ENCODE data around the gene BICC1. TPM values are rescaled to one million over a fixed set of nuclear protein-coding genes. Genes with fewer than 3 reads are reported as not detected.

The BICC1 gene, protein sequence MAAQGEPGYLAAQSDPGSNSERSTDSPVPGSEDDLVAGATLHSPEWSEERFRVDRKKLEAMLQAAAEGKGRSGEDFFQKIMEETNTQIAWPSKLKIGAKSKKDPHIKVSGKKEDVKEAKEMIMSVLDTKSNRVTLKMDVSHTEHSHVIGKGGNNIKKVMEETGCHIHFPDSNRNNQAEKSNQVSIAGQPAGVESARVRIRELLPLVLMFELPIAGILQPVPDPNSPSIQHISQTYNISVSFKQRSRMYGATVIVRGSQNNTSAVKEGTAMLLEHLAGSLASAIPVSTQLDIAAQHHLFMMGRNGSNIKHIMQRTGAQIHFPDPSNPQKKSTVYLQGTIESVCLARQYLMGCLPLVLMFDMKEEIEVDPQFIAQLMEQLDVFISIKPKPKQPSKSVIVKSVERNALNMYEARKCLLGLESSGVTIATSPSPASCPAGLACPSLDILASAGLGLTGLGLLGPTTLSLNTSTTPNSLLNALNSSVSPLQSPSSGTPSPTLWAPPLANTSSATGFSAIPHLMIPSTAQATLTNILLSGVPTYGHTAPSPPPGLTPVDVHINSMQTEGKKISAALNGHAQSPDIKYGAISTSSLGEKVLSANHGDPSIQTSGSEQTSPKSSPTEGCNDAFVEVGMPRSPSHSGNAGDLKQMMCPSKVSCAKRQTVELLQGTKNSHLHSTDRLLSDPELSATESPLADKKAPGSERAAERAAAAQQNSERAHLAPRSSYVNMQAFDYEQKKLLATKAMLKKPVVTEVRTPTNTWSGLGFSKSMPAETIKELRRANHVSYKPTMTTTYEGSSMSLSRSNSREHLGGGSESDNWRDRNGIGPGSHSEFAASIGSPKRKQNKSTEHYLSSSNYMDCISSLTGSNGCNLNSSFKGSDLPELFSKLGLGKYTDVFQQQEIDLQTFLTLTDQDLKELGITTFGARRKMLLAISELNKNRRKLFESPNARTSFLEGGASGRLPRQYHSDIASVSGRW
- polyA plus RNA-seq (ENCODE audit: insufficient read length in 4 of 4) = 10 to 100 TPM; 72.5 to 84.9 (median 79.7) TPM

DNA sequence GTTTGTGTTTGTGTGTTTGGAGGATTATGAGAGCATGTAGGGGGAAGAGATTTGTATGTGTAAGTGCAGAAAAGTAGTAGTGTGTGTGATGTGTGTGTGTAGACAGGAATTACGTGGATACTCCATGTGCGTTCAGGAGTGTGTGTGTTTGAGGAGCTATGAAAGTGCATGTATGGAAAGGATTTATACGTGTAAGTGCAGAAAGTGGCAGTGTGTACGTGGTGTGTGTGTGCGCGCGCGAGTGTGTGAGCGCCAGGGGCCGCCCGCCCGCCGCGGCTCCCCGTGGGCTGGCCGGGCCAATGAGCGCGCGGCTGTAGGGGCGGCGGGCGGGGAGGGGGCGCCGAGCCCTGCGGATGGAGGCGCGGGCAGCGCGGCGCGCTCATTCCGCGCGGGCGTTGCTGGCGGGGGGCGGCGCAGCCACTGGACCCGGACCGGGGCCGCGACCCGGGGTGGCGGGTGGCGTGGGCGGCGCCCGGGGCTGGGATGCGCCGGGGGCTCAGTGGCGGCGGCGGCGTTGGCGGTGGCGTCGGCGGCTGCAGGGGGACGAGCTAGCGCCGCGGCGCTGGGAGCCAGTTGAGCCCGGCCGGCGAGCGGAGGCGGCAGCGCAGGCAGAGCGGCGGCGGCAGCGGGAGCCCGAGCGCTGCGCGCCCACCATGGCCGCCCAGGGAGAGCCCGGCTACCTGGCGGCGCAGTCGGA lies at the start of gene BICC1:
BICC1 (plus strand) TSS at position 382 of the 697 bp plus-strand sequence; CDS start at position 654, 272 bp downstream.
- DNase-seq (ENCODE audit: low read depth in 4 of 4, low spot score in 2 of 4) = peak in 3 of 4 donors; percentile 55 to 80 (median 62)

DNA sequence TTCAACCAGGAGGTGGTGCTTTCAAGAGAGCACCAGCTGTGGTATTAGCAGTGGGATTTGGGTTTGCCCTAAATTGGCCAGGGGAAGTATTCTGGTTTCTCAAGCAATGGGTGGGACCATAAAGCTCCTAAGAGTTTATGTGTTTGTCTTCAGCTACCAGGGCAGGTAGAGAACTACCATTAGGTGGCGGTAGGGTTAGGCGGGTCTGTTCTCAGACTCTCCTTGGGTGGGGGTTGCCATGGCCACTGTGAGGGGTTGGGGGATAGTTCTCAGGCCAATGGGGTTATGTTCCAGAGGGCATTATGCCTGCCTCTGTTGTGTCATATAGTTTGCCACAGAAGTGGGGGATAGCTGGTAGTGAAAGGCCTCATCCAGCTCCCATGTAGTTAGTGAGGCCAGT lies 47.7 kb upstream of the BICC1 start:
- no peak for DNase-seq (ENCODE audit: low read depth in 4 of 4, low spot score in 2 of 4)

DNA sequence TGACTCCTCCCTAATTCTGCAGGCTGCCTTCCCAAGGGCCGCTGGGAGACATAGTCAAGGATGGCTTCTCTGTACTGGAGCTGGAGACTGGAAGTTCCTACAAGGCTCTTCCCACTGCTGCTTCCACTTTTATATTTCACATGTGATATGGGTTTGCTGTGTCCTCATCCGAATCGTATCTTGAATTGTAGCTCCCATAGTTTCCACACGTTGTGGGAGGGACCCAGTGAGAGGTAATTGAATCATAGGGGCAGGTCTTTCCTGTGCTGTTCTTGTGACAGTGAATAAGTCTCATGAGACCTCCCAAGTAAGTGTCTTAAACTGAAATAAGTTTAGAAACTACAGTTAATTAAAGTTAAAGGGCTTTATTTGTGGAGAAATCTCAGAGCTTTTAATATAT lies 47.0 kb upstream of the BICC1 start:
- no peak for DNase-seq (ENCODE audit: low read depth in 4 of 4, low spot score in 2 of 4)

DNA sequence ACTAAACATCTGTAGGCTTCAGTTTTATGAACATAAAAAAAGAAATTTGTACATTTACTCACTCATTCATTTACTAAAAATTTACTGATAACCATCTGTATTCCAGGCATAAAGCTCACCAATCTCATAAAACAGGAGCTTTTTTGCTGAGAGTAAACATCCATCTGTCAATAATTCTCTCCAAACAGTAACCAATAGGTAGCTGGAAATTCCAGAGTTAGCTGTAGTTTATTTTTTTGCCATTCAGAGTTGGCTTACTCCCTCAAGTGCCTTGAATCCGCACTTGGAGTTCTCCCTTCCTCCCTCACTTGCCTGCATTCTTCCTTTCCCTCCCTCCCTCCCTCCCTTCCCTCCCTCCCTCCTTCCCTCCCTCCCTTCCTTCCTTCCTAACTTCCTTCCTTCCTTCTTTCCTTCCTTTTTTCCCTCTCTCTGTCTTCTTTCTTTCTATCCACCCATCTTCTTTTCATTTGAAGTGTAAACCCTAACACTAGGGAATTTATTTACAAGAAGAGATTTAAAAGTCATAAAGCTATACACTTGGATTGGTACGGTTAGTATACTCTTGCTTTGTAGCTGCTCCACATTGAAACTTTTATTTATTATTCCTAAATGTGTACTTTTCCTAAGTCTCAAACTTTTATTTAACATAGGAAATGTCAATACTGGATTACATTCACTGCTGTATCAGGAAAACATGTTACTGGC lies 44.6 kb upstream of the BICC1 start:
- DNase-seq (ENCODE audit: low read depth in 4 of 4, low spot score in 2 of 4) = no peak

DNA sequence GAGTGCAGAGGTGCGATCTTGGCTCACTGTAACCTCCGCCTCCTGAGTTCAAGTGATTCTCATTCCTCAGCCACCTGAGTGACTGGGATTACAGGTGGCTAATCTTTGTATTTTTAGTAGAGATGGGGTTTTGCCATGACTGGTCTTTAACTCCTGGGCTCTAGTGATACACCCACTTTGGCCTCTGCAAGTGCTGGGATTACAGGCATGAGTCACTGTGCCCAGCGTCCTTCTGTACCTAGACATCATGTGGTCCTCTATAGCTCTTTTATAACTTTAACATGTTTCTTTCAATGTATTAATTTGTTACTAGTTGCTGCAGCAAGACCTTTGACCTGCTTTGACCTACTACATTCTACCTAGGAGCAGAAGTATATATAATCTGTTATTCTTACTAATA lies 38.7 kb upstream of the BICC1 start:
- DNase-seq (ENCODE audit: low read depth in 4 of 4, low spot score in 2 of 4) = no peak

DNA sequence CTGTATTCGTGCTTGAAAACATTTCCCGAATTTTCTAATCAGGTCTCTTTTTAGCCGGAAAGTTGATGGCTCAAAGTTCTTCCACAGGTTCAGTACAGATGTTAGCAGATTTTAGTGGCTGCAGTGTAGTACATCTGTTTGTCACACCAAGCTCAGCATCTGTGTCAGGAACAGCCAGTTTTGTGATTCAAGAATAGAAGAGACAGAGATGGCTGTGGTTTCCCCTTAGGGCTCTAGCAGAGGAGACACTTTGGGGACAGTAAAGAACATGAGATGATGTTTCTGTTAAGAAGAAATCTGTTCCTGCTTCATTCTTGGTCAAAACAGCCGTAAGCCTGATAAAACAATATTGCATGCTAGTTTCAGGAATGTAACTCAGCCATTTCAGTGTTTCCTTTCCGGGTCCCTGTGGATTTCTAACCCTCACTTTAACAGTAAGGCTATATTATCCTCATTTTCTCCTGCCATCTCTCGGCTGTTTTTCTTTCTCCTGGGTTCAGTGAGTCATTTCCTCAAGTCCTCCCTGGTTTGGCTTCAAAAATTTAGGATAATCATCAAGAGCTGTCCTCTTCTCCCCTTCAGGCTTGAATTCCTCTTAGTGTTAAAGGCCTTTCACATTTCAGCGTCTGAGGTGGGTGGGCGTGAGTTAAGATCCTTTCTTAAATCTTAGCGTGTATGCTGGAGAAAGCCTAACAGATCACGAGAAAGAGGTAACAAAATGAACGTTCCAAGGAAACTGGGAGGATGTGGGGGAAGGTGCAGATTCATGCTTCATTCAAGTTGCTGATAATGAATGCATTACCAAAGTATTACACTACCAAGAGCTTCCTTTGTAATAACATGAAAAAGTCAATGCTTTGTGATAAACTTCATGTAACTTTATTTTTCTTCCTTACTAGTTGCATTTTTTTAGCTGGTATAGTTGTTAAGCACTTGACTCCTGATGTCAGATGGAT lies 37.1 kb upstream of the BICC1 start:
- DNase-seq (ENCODE audit: low read depth in 4 of 4, low spot score in 2 of 4) = peak in 1 of 4 donors; percentile 6

DNA sequence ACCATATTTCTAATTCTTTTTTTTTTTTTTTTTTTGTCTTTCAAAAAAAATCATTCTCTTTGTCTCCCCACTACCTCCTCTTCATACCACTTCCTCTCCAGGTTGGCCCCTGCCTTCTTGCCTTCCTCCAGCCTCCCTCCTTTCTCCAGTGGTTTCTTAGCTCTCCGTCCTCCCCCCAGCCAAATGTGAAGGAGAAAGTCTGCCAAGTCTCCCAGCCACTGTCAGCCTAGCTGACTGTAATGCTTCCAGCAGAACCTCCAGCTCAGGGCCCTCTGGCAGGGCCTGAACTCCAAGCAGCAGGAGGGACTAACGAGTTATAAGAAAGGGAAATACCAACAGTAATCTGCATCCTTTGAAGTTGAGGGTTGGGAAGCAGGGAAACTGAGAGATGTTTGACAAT lies 35.5 kb upstream of the BICC1 start:
- DNase-seq (ENCODE audit: low read depth in 4 of 4, low spot score in 2 of 4) = no peak

DNA sequence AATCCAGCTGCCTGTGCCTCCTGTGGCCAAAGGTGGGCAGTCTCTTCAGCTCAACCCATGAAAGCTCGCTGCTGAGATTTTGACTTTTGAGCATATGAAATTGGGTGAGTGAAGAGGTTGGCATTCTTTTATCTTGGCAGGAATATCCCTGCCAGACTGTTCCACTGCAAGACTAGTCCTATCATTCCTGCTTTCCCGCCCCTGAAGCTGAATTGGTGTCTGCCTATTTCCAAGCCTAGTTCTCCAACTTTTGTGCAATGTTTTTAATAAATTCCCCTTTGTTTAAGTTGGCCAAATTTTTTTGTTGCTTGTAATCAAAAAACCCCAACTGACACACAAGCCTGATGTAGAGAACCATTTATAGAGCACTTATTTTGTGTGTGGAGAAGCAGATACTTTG lies 34.8 kb upstream of the BICC1 start:
- no peak for DNase-seq (ENCODE audit: low read depth in 4 of 4, low spot score in 2 of 4)

DNA sequence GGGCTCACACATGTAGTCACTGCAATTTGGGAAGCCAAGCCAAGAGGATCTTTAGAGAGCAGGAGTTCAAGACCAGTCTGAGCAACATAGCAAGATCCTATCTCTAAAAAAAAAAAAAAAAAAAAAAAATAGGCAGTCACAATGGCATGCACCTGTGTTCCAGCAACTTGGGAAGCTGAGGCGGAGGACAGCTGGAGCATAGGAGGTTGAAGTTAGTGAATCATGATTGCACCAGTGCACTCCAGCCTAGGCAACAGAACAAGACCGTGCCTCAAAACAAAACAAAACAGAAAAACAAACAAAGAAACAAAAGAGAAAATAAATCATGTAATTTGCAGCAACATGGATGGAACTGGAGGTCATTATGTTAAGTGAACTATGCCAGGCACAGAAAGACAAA lies 33.6 kb upstream of the BICC1 start:
- DNase-seq (ENCODE audit: low read depth in 4 of 4, low spot score in 2 of 4) = no peak

DNA sequence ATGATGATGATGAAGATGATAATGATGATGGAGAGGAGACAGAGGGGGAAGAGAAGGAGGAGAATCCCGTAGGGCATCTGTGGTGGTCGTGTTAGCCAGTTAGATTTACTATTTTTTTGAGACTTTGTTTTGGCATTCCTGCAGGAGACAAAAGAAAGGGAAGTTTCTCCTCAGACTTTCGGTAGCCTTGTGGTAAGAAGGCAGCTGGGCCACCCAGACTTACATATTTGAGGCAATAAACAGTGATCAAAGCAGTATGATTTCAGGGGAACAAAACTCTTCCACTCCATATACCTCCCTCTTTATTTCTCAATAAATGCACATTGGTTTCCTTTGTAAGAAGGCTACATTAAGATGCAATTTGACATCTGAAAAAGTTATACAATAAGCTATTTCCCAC lies 32.4 kb upstream of the BICC1 start:
- DNase-seq (ENCODE audit: low read depth in 4 of 4, low spot score in 2 of 4) = no peak

DNA sequence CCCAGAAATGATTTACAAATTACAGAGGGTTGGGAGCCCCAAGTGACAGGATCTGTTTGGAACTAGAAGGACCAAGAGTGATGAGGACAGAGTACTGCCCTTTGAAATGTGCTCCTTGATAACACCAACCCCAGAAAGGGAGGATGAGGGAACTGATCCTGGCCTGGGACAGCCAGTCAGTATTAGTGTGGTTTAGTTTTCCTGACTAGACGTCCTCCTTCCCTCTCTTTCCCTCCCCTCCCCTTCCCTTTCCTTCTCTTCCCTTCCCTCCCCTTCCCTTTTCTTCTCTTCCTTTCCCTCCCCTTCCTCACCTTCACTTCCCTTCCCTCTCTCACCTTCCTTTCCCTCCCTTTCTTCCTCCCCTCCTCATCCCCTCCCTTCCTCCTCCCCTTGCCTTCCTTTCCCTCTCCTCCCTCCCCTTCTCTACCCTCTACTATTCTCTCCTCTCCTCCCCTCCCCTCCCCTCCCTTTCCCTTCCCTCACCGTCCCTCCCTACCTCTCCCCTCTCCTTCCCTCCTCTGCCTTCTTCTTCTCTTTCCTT lies 31.0 kb upstream of the BICC1 start:
- no peak for DNase-seq (ENCODE audit: low read depth in 4 of 4, low spot score in 2 of 4)

DNA sequence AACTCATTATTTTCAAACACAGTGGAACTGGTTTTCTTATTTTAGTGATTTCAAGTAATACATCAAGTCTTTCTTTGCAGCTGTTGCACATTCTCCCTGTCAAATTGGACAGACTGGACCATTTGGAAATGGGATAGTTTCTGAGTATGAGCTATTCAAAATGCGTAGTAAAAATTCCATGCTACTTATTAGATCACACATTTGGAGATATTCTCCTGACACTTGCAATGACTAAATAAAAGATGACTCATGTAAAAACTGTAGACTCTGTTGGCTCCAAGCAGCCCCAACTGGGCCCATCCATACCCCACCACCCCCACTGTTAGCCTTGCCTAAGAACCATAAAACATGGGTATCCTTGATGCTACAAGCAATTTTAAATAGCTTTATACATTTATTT lies 25.9 kb upstream of the BICC1 start:
- DNase-seq (ENCODE audit: low read depth in 4 of 4, low spot score in 2 of 4) = no peak

DNA sequence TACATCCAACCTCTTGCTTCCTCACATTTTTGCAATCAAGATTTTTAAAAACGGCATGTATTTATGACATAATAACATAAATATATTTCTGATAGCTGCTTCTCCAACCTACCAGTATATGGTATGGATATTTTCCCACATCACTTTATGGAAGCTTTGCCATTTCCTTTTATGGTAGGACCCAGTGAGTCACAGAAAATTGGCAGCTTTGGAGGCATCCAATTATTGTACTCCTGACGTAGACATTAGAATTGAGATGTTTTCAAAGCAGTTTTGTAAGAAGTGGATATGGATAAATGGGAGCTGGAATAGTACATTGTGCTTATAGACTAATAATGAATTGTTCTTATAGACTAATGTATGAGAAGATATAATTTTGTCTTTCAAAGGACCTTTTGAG lies 23.8 kb upstream of the BICC1 start:
- DNase-seq (ENCODE audit: low read depth in 4 of 4, low spot score in 2 of 4) = no peak

DNA sequence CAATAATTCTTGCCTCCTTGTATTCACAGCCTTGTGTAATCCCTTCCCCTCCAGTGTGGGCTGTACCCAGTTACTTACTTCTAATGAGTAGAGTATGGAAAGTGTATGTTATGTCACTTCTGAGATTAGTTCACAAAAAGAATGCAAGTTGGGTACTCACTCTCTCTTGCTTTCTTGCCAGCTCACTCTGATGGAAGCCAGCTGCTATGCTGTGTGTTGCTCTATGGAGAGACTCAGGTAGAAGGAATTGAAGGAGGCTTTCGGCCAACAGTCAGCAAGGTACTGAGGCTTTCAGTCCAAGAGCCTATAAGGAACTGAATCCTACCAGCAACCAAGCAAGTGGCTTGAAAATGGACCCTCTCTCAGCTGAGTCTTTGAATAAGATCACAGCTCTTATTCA lies 9.7 kb upstream of the BICC1 start:
- no peak for DNase-seq (ENCODE audit: low read depth in 4 of 4, low spot score in 2 of 4)

DNA sequence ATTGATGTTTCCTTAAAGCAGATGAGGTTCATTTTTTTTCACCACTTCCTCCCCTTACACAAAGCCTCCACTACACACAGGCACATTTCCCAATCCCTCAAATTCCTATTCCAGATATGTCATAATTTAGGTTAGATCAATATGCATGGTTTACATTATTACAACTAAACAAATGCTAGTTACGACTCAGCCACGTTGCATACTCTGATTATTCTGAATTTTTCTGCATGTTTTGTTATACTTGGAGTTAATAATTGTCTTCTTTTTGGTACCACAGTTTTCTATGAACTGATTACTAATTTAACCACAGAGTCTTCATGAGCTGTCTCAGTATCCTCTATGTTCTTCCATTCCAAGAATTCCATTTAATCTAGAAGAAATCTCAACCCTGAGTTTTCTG lies 4.4 kb upstream of the BICC1 start:
- no peak for DNase-seq (ENCODE audit: low read depth in 4 of 4, low spot score in 2 of 4)

DNA sequence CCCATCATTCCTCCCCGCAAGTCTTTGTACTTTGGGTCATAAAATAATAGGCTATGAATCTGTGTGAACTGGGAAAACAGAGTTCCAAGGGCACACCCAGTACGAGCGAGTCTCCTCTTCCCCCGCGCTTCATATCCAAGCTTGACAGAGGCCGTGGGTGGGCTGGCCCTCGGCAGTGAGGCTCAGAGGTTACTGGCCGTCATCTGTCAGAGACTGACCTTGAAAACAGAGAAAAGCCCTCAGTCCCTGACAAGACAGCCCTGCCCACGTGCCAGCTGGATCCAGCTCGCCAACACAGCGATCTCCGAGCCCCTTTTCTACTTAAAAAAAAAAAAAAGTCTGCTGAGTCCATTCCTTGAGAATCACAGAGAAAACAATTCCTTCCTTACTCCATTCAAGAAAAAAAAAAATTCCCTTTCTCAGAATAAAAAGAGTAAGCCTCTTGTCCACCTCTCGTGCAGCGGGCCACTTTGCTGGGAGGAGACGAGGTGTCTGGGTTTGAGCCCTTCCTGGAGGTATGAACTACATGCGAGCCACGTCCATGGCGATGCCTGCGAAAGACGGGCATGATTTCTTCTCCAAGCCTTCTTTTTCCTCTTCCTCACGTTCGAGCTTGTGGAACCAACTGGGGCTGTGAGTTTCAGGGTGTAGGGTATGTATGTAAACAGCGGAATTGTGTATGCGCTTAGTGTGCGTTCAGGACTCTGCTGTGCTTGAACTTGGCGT lies 744 bp upstream of the BICC1 start:
- DNase-seq (ENCODE audit: low read depth in 4 of 4, low spot score in 2 of 4) = no peak

DNA sequence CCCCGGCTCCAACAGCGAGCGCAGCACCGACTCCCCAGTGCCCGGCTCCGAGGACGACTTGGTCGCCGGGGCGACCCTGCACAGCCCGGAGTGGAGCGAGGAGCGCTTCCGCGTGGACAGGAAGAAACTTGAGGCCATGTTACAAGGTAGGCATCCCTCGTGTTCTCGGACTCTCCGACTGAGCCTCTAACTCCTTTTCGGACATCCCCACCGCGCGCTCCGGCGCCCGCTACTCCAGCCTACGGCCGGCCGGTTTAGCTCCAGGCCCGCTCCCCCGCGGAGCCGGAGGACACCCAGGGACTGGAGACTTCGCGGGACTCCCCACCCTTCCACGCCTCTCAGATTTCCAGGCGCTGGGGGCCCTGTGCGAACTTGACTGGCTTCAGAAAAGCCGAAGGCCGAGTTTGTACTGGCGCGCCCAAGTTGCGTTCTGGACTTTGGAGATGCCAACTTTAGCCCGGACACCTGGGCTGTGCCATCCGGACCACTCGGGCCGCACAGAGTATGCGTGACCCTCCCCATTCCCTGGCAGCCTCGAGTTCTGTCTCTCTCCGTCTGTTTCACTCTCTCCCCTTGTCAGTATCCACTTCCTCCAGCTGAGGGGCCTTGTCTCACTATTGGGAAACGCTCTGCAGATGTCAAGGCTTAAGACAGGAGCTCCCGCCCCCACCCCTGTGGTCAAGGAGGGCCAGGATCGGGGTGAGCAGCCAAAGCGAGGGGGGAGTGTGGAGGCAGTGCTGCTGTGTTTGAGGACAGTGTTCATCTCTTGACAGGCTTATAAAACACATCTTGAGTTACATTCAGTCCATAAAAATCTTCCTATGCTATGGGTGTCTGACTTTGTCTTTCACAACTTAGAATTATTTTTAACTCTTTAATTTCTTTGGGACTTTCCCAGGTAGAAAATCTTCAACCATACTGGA lies 777 bp downstream of the BICC1 start:
- peak in 2 of 4 donors; percentile 51 to 56 for DNase-seq (ENCODE audit: low read depth in 4 of 4, low spot score in 2 of 4)
